Thoracic aorta (tissue), 2 donors: ENCODE results near the gene ETV3L. TPM values are rescaled to one million over a fixed set of nuclear protein-coding genes. Genes with fewer than 3 reads are reported as not detected.

Source experiments
- ATAC-seq: fragments of 150-250 bp; one replicate; pipeline ENCODE4 v1.8.0; 2017; ENCODE audit warnings: low read depth; ENCODE audit not compliant: insufficient number of reproducible peaks, low FRiP score
- DNase-seq: peaks from one replicate; pipeline ENCODE4 v3.0.0-alpha.2; 2020; ENCODE audit warnings: low spot score
- H3K27ac ChIP-seq, 2 donors: fragments of 200-600 bp; sonication (generic); 1 replicate in 1 of 2; 2 replicates in 1 of 2; pipeline ENCODE4 v1.5.1; 2016; ENCODE audit warnings: mild to moderate bottlenecking in 2 of 2, moderate library complexity in 2 of 2
- H3K27me3 ChIP-seq: fragments of 200-600 bp; sonication (generic); replicated peaks from 2 replicates; pipeline ENCODE4 v1.6.0; 2016; ENCODE audit warnings: mild to moderate bottlenecking; ENCODE audit not compliant: insufficient read depth
- H3K36me3 ChIP-seq: fragments of 200-600 bp; sonication (generic); one replicate; pipeline ENCODE4 v1.5.1; 2016
- H3K4me1 ChIP-seq, 2 donors: fragments of 200-600 bp; sonication (generic); 1 replicate in 1 of 2; 2 replicates in 1 of 2; pipeline versions ENCODE4 v1.5.1 to v1.6.0; 2016; ENCODE audit warnings: low read depth in 2 of 2, mild to moderate bottlenecking in 1 of 2; ENCODE audit not compliant: control insufficient read depth in 1 of 2
- H3K4me3 ChIP-seq: fragments of 200-600 bp; sonication (generic); 2 replicates; pipeline ENCODE4 v1.5.1; 2016; ENCODE audit warnings: mild to moderate bottlenecking
- H3K9me3 ChIP-seq: fragments of 200-600 bp; sonication (generic); 2 replicates; pipeline ENCODE4 v1.5.1; 2016
- total RNA-seq, 2 donors: library from RNA; depleted of rRNA; stranded (reverse); fragments of >200 nt; gene quantifications; one replicate each; pipeline versions ENCODE4 v1.1.0 to v1.2.3, GENCODE V29; 2016
- TF ChIP-seq, protein P1 (sequence below): fragments of 200-600 bp; sonication (generic); IDR thresholded peaks from one replicate; pipeline ENCODE4 v1.5.1; 2019; ENCODE audit warnings: antibody characterized with exemption

ETV3L gene
- total RNA-seq, 2 donors from 2014 or later = not detected

DNA sequence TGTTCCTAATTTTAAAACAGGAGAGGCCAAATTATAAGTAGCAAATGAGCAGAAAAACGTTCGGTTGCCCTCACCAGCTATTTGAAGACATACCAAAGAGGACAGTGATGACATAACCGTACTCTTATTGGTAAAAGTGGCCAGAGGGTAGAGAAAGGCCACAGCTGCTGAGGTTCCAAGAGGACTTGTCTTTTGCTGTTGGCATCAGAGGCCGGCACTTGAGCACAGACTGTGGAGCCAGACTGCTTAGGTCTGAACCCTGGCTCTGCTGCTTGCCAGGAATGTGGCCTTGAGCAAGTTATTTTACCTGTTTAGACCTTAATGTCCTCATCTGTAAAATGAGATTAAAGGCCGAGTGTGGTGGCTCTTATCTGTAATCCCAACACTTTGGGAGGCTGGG is 14.9 kb downstream of the ETV3L start:
- DNase-seq (no peak), ATAC-seq (no peak)
- no peaks in the 10 kb centered on the region for H3K36me3 ChIP-seq
- no peak overlapping the region for H3K27ac ChIP-seq
- H3K4me3 ChIP-seq = no peak overlapping the region
- H3K4me1 ChIP-seq = no peaks in the 10 kb centered on the region
- no peaks in the 10 kb centered on the region for H3K9me3 ChIP-seq
- TF ChIP-seq, protein P1, sequence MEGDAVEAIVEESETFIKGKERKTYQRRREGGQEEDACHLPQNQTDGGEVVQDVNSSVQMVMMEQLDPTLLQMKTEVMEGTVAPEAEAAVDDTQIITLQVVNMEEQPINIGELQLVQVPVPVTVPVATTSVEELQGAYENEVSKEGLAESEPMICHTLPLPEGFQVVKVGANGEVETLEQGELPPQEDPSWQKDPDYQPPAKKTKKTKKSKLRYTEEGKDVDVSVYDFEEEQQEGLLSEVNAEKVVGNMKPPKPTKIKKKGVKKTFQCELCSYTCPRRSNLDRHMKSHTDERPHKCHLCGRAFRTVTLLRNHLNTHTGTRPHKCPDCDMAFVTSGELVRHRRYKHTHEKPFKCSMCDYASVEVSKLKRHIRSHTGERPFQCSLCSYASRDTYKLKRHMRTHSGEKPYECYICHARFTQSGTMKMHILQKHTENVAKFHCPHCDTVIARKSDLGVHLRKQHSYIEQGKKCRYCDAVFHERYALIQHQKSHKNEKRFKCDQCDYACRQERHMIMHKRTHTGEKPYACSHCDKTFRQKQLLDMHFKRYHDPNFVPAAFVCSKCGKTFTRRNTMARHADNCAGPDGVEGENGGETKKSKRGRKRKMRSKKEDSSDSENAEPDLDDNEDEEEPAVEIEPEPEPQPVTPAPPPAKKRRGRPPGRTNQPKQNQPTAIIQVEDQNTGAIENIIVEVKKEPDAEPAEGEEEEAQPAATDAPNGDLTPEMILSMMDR = no peak
- no peaks in the 10 kb centered on the region for H3K27me3 ChIP-seq

GRCh38 chr1:157081707-157082106 is 17.9 kb downstream of the ETV3L start:
- H3K4me1 ChIP-seq = no peaks in the 10 kb centered on the region
- no peak for DNase-seq
- H3K36me3 ChIP-seq = no peaks in the 10 kb centered on the region
- H3K9me3 ChIP-seq = no peaks in the 10 kb centered on the region
- TF ChIP-seq, protein P1 = no peak
- H3K27me3 ChIP-seq = no peaks in the 10 kb centered on the region
- ATAC-seq = no peak
- H3K4me3 ChIP-seq = no peak overlapping the region
- H3K27ac ChIP-seq = no peak overlapping the region

GRCh38 chr1:157080714-157081113 is 18.9 kb downstream of the ETV3L start:
- Histone ChIP-seq H3K36me3 (no peaks in the 10 kb centered on the region), H3K4me3 (no peak overlapping the region), H3K27me3 (no peaks in the 10 kb centered on the region), H3K4me1 (no peaks in the 10 kb centered on the region), H3K27ac (no peak overlapping the region), H3K9me3 (no peaks in the 10 kb centered on the region)
- DNase-seq = no peak
- TF ChIP-seq, protein P1 = no peak
- ATAC-seq = no peak

GRCh38 chr1:157077394-157077793 is 22.2 kb downstream of the ETV3L start:
- Histone ChIP-seq H3K27me3 (no peaks in the 10 kb centered on the region), H3K36me3 (no peaks in the 10 kb centered on the region), H3K27ac (no peak overlapping the region), H3K4me1 (peaks cover 0 to 6% of the 10 kb centered on the region in 2 donors), H3K4me3 (no peak overlapping the region), H3K9me3 (no peaks in the 10 kb centered on the region)
- ATAC-seq (no peak), DNase-seq (no peak)
- TF ChIP-seq, protein P1 = no peak

DNA sequence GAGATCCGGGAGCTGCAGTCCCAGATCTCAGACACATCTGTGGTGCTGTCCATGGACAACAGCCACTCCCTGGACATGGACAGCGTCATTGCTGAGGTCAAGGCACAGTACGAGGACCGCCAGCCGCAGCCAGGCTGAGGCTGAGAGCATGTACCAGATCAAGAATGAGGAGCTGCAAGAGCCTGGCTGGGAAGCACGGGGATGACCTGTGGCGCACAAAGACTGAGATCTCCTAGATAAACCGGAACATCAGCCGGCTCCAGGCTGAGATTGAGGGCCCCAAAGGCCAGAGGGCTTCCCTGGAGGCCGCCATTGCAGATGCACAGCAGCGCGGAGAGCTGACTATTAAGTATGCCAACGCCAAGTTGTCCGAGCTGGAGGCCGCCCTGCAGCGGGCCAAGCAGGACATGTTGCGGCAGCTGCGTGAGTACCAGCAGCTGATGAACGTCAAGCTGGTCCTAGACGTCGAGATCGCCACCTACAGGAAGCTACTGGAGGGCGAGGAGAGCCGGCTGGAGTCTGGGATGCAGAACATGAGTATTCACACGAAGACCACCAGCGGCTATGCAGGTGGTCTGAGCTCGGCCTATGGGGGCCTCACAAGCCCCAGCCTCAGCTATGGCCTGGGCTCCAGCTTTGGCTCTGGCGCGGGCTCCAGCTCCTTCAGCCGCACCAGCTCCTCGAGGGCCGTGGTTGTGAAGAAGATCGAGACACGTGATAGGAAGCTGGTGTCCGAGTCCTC is 25.5 kb downstream of the ETV3L start:
- Histone ChIP-seq H3K36me3 (no peaks in the 10 kb centered on the region), H3K9me3 (no peaks in the 10 kb centered on the region), H3K4me3 (peak overlapping the region; percentile 7), H3K4me1 (peaks cover 0 to 6% of the 10 kb centered on the region in 2 donors), H3K27me3 (no peaks in the 10 kb centered on the region), H3K27ac (no peak overlapping the region)
- DNase-seq = no peak
- no peak for ATAC-seq
- TF ChIP-seq, protein P1 = peak; percentile 61
